ENCODE results near the gene RALY.
"Not testable (repeated sequence)": the region's sequence is repeated elsewhere in the genome, so short reads cannot be mapped to it uniquely, and the experiment has no call there.

Gene RALY

GRCh38 chr20:34018166-34018565, 24.5 kb downstream of the RALY start:
- no peak for DNase-seq

GRCh38 chr20:34022151-34022838, 28.6 kb downstream of the RALY start:
- peak; percentile 53 for DNase-seq

DNA sequence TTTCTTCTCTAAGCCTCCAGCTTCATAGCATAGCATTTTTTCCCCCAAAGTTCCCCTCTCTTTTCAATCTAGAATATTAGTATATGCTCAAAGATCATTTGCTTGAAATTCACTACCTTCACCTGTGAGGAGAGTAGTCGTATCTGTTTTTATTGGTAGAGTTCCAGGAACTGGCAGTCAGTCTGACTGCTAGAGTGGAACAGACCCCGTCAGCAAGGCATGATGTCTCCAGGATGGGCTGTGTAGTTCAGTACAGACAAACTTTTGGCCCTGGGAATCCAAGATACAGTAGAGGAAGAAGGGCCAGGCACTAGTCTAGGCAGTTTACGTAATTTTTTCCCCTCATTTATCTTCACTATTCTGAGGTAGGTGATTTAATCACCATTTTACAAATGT, 29.1 kb downstream of the RALY start:
- DNase-seq: no peak

DNA sequence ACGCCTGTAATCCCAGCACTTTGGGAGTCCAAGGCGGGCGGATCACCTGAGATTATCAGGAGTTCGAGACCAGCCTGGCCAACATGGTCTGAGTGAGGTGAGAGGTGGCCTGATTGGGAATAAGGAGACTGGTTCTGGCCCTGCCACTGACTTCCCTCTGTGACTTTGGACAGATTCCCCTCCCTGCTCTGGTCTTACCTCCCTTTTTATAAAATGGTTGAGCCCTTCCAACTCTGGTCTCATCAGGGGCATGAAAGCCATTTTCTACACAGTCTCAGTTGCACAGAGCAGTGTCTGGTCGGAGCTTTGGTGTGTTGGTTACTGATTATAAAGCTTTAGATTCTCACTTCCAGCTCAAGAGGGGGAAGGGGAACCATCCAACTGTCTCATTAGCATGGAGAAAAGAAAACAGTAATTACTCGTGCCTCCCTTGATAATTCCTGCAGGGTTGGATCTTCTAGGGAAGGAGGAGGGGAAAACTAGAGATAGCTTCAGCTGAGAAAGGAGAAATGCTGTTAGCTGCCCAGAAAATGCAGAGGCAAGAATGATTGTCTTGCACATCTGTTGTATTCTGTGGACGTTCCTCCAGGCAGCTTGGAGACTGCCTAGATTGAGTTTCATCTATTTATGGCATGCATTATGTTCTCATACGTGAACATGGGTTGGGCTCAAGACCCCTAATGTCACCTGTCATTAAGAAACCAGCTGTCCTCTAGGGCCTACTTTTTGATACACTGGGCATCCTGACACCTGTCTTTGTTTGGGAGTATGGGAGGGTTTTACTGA, 30.4 kb downstream of the RALY start:
- DNase-seq: no peak

DNA sequence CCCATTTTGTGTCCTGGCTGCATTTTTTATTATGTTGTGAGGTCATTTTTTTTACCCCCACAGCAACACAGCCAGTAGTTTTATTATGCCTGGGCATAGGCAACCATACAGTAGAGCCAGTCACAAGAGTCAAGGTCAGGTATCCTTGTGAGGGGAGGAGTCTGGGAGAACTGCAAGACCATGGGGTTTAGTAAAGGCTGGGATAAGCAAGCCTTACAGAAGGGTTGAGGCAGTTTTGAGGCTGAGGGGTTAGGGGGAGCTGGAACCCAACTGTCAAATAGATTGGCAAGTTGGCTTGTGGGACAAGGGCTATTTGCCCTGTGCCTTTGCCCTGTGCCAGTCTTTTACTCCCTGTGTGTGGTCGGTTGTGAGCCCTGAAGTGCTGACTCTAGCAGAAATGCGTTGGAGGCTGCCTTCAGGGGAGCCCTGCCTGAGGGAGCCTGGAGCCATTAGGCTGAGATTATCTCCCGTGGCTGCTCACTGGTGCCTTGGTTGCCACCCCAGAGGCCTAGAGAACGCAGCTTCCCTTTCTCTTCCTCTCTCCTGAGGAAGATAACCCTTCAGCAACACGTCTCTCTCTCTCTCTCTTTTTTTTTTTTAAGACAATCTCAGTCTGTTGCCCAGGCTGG, 31.1 kb downstream of the RALY start:
- DNase-seq: no peak

- DNase-seq: not testable (repeated sequence)
Measured at GRCh38 chr20:34028013-34028412, 34.3 kb downstream of the RALY start.

GRCh38 chr20:34029415-34029814, 35.7 kb downstream of the RALY start:
- no peak for DNase-seq

GRCh38 chr20:34030456-34030855, 36.7 kb downstream of the RALY start:
- DNase-seq: no peak

DNA sequence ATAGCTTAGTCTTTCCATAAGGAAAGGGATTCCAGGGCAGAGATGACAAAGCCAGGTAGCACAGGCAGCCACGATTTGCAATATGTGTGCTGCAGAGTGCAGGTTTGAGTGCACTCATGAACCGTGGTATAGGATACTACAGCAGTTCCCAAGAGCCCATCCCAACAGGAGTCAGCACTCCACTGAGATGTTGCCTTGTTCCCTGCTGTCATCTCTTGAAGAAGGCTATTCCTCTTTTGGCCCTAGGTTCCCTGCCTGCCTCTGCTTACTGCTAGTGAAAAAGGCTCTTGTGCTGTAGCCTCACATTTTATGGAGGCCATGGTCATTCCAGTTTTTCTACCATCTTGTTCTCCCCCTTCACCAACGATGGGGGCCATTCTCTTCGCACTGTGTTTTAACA, 40.2 kb downstream of the RALY start:
- DNase-seq: no peak

DNA sequence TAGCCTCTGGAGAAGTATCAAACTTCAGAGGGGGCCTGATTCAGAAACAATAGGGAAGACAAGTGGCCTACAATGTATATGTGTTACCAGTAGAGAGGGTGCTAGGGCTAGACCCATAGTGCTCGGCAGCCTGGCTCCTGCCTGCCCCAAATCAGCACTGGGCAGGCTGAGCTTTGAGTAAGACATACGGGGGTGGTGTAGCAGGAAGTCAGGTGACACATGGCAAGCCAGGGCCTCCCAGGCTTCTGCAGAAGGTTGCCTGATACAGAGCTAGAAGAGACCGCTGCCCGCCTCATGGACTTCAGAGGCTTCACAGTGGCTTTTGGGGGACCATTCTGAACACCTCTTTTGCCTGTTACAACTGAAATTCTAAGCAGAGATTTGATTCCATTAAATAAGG, 43.4 kb downstream of the RALY start:
- DNase-seq: peak; percentile 40

DNA sequence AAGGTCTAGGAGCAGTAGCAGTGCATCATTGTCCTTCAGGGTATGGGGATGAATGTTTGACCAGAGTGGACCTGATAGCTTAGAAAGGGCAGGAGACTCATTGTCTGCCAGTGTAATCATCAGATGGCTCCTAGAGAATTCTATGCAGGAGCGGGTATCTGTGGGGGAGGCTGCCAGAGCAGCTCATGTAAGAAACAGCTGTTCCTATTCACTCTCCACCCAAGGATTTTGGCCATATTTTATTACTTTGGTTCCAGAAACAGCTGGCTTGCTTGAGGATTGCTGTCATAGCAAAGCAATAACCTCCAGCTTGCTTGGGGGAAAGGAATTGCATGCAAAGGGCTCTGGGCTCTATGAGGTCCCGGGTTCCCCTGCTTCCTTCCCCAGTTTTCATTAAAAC, 44.1 kb downstream of the RALY start:
- DNase-seq: no peak

GRCh38 chr20:34040300-34040995, 46.7 kb downstream of the RALY start:
- DNase-seq: no peak

- no peak for DNase-seq
Measured at GRCh38 chr20:34041226-34041625, 47.5 kb downstream of the RALY start.

DNA sequence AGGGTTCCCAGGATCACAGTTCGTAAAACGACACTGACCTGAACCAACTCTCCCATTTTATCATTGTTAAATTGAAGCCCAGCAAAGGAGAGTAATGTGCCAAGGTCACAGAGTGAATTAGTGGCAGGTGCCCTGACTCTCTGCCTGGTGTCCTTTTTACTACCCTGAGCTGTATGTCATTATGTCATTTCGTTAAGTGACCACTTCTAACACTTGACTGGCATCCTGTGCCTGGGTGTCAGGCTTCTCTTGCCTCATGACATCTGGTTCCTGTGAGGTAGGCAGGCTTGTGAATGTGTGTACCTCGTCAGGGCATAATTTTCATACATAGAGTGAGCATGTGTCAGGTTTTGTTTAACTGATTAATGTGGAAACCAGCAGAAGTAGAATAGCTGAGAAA, 48.6 kb downstream of the RALY start:
- DNase-seq: no peak

GRCh38 chr20:34043025-34043424, 49.3 kb downstream of the RALY start:
- DNase-seq: no peak

DNA sequence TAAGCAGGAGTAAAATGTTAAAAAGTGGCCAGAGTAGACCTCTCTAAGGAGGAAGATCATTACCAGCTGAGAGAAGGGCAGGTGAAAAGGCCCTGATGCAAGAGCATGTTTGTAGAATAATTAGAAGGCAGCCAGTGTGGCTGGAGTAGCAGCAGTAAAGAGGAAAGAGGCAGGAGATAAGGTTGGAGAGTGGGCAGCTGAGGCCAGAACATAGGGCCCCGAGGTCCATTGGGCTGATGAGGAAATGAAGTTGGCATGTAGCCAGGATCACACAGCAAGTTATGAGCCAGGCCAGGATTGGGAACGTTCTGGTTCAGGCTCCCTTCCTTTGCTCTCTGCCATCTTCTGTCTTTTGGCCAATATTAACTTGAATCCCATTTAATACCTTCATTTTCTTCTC, 51.6 kb downstream of the RALY start:
- no peak for DNase-seq

DNA sequence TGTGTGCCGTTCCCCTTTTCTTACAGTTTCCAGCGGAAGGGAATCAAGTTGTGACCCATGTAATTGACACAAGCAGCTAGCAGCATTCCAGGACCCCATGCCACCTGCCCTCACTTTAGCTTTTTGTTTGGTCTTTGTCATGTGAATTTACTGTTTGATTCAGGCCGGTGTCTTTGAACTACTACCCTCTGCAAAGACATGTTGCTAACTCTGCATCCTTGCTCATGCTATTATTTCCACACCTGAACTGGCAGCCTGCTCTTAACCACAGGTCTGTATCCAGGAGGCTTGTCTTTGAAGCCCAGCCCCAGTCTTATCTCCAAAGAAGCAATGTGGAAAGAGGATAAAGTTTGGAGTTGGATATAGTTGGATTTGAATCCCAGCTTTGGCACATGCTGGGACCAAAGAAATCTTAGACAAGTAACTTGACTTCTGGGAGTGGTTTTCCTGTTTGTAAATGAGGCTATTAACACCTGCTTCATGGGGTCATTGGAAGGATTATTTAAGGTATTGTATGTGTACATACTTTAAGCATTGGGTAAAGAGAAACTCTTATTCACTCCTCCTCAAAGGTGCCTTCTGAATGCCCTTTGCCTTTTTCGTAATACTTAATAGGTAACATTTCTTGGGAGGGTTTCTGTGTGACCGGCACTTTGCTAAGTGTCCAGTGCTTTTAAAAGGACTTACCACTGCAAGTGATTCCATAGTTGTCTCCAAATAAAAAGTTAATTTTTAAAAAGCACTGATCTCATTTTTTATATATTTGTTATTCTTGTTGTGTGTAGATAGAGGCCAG, 52.4 kb downstream of the RALY start:
- DNase-seq: no peak

DNA sequence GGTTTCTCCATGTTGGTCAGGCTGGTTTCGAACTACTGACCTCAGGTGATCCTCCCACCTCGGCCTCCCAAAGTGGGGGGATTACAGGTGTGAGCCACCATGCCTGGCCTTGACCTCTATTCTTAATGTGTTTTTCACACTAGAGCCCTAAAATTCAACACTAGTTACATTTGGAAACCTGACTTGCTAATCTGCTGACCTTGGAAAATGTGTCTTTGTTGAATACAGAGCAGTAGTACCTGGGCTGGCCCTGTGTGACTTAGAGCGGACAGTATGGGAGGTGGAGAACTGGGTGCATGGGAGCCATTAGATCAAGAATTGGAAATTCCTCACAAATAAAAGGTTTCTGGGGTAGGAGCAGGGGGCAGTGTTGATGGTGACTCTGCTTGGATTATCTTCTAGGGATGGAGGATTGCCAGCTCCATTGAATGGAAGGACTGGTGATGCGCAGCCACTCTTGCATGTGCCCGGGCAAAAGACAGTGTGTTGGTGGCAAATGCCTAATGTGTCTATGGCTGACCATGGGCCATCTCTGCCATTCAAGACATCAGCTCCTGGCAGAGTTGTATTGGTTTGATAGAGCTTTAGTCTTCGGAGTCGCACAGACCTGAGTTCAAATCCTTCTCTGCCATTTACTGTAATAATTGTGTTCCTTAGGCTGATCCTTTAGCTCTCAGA, 53.4 kb downstream of the RALY start:
- DNase-seq: no peak

GRCh38 chr20:34047917-34048316, 54.2 kb downstream of the RALY start:
- no peak for DNase-seq

DNA sequence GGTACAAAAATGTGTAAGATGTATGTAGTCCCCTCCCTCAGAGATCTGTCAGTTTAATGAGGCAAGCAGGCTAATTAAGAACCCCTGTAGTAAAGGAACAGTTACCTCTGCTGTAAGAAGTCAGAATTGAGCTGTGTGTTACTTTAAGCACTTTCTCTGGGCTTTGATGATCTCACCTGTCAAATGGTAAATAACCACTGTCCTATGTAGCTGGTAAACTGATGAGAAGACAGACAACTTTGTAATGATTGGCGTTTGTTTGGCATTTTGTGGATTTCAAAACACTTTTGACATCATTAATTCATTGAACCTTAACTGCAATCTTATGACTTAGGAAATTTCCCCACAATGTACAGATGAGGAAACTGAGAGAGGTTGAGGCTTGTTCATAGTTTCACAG, 55.7 kb downstream of the RALY start:
- no peak for DNase-seq

DNA sequence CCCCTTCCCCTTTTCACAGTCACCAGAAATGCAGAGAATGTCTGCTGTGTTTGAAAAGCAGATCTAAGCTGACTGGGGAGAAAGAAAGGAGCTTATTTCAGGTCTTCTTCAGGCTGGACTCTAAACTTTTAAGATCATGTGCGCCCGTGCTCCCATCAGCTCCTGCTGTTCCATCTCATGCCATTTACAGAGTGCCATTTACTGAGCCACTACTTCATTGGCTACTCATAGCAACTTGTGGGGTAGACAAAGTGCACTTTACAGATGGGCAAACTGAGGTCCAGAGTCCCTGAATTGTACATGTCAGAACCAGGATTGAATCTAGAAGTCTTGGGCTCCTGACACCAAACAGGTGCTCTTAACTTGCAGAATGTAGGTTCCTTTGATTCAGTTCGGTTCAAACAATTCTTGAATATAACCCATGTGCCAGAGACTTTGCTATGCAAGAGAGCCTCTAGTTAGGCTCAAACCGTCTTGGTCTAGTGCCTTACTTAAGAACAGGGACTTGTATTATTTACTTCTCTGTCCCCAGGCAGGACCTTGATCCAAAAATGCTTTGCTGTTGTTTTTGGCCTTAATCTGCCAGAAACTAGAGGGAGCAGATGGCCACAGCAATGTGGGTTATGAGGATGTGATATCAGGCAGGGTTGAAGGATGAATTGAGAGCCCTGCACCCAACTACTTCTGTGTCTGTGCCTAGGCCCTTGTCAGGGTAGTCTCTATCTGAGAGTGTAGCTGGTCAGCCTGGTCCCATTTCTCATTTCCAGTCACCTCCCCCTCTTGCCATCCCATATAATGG, 56.4 kb downstream of the RALY start:
- DNase-seq: no peak
